K562 (cell line): Measurements from ENCODE around the gene MYO7A. TPM values are rescaled to one million over a fixed set of nuclear protein-coding genes. Genes with fewer than 3 reads are reported as not detected.

Source experiments
- ATAC-seq: fragments of 200-7000 bp; cut with Tn5 transposase; 3 replicates; pipeline ENCODE4 v1.9.1; 2020; ENCODE audit warnings: moderate library complexity
- BruUV-seq: library from RNA; stranded (reverse); fragments of 400-500 nt; replicated peaks from 2 replicates; lab custom pipeline; 2021; lab: Mats Ljungman, UMichigan
- CTCF ChIA-PET: fragments of 300-600 bp; formaldehyde crosslinking; extraction: SDS; loops from one replicate; lab custom pipeline; 2021; ENCODE audit warnings: low intra/inter-chr PET ratio; lab: Yijun Ruan, JAX
- POLR2A ChIA-PET: fragments of 300-600, 350-650 bp; sonication (Branson Sonifier 250); formaldehyde crosslinking; extraction: SDS; loops from one replicate; lab custom pipeline; 2021; ENCODE audit warnings: antibody characterized with exemption, inconsistent platforms; lab: Yijun Ruan, JAX
- DNase-seq, 4 experiments: peaks; one replicate each; pipeline versions ENCODE4 v3.0.0 to v3.0.0-alpha.2; 2011 to 2018; ENCODE audit warnings: low spot score in 3 of 4, mixed read lengths in 3 of 4; ENCODE audit errors: extremely low read depth in 1 of 4
- FAIRE-seq: peaks from 2 replicates; lab custom pipeline; 2011; peaks lifted over from hg19 to GRCh38; lab: Jason Lieb, UNC
- H2AFZ ChIP-seq: 2 replicates; pipeline ENCODE4 v1.6.0; 2011; ENCODE audit warnings: low read depth, low read length, control low read depth, inconsistent platforms
- H3K27ac ChIP-seq: fragments of 200-600 bp; 3 replicates; pipeline ENCODE4 v1.8.0; 2011; ENCODE audit warnings: low read depth, mild to moderate bottlenecking, control low read depth, inconsistent platforms, low read length, moderate library complexity, mixed read lengths; ENCODE audit errors: extremely low read depth
- H3K27me3 ChIP-seq, 2 experiments: fragments of 300-600 bp in 1 of 2; 2 replicates in 1 of 2; 3 replicates in 1 of 2; pipeline versions ENCODE4 v1.6.0 to v1.8.0; 2011; ENCODE audit warnings: inconsistent platforms in 2 of 2, low read length in 2 of 2, mild to moderate bottlenecking in 1 of 2, mixed read lengths in 1 of 2, moderate library complexity in 1 of 2; ENCODE audit not compliant: control insufficient read depth in 2 of 2, insufficient read depth in 2 of 2
- H3K36me3 ChIP-seq: fragments of 300-600 bp; 3 replicates; pipeline ENCODE4 v1.8.0; 2011; ENCODE audit warnings: mild to moderate bottlenecking, low read length, inconsistent platforms; ENCODE audit not compliant: control insufficient read depth, insufficient read depth
- H3K4me1 ChIP-seq, 2 experiments: fragments of 200-600 bp in 1 of 2; replicated peaks in 1 of 2; 2 replicates in 1 of 2; 3 replicates in 1 of 2; pipeline versions ENCODE4 v1.5.1 to v1.8.0; 2011; ENCODE audit warnings: inconsistent platforms in 2 of 2, low read length in 2 of 2, mild to moderate bottlenecking in 1 of 2, mixed read lengths in 1 of 2, moderate library complexity in 1 of 2; ENCODE audit not compliant: control insufficient read depth in 2 of 2, insufficient read depth in 2 of 2
- H3K4me2 ChIP-seq: 2 replicates; pipeline ENCODE4 v1.6.1; 2011; ENCODE audit warnings: low read length, control low read depth, inconsistent platforms, mixed read lengths; ENCODE audit not compliant: insufficient read depth
- H3K4me3 ChIP-seq: fragments of 200-600 bp; sonication (generic), shearing (Covaris generic); 2 replicates; pipeline ENCODE4 v1.5.1; 2016; ENCODE audit warnings: control low read depth, inconsistent platforms
- H3K79me2 ChIP-seq: fragments of 200-600 bp; 3 replicates; pipeline ENCODE4 v1.8.0; 2011; ENCODE audit warnings: low read length, inconsistent platforms; ENCODE audit not compliant: control insufficient read depth, insufficient read depth
- H3K9ac ChIP-seq, 2 experiments: 2 replicates each; pipeline versions ENCODE4 v1.6.0 to v1.6.1; 2011; ENCODE audit warnings: low read depth in 2 of 2, low read length in 2 of 2, control low read depth in 1 of 2, inconsistent platforms in 1 of 2, mild to moderate bottlenecking in 1 of 2, mixed read lengths in 1 of 2; ENCODE audit not compliant: insufficient read depth in 1 of 2
- H3K9me1 ChIP-seq: one replicate; pipeline ENCODE4 v1.6.0; 2011; ENCODE audit warnings: inconsistent platforms, mild to moderate bottlenecking, low read length, moderate library complexity; ENCODE audit not compliant: control insufficient read depth, insufficient read depth
- H3K9me3 ChIP-seq: replicated peaks from 2 replicates; pipeline ENCODE4 v1.5.1; 2011; ENCODE audit warnings: low read depth, low read length, inconsistent platforms; ENCODE audit not compliant: control insufficient read depth, insufficient read depth
- H4K20me1 ChIP-seq: replicated peaks from 2 replicates; pipeline ENCODE4 v1.6.1; 2011; ENCODE audit warnings: low read length, inconsistent platforms, mixed read lengths; ENCODE audit not compliant: control insufficient read depth, insufficient read depth
- WGBS: fragments of 100-300 bp; shearing (Covaris generic); methylation state at CpG from one replicate; pipeline ENCODE4 v1.1.6; 2016; ENCODE audit warnings: low coverage, mixed read lengths; ENCODE audit not compliant: insufficient coverage; ENCODE audit errors: missing lambda C conversion rate; 5-methylcytosine and 5-hydroxymethylcytosine counted together
- in situ Hi-C: fragments of 300-500 bp; cut with MboI; formaldehyde crosslinking; loops from 4 replicates; pipeline ENCODE4 v1.15.0; 2018; ENCODE audit warnings: inconsistent platforms, mixed read lengths
- intact Hi-C: fragments of 100-400 bp; cut with micrococcal nuclease; formaldehyde crosslinking; loops from 2 replicates; pipeline ENCODE4 v1.14.2; 2022
- polyA plus RNA-seq, 8 experiments: library from polyadenylated mRNA; depleted of rRNA in 4 of 8; stranded (reverse) in 5 of 8; unstranded in 3 of 8; fragments of >200 nt; fragmentation: Nextera tagmentation in 2 of 8; fragmentation: Illumina TruSeq in 1 of 8; extraction: Ambion mirVana in 2 of 8; extraction: Trizol in 1 of 8; gene quantifications; 2 replicates each; pipeline versions ENCODE4 v1.2.1 to v1.2.3, GENCODE V29; 2011 to 2014; ENCODE audit warnings: inconsistent platforms in 1 of 8, missing spikeins in 1 of 8
- total RNA-seq, 7 experiments: library from RNA; depleted of rRNA in 6 of 7; stranded (reverse); fragments of >200 nt in 6 of 7; fragmentation: Illumina TruSeq in 2 of 7; extraction: Trizol in 2 of 7; gene quantifications; 2 replicates each; pipeline versions ENCODE4 v1.2.1 to v1.2.3, GENCODE V29; 2011 to 2021; ENCODE audit warnings: low replicate concordance in 1 of 7
- TF ChIP-seq, protein P1 (sequence below): sonication (generic); formaldehyde crosslinking; IDR thresholded peaks from 2 replicates; pipeline ENCODE4 v1.8.1; 2023; ENCODE audit warnings: mild to moderate bottlenecking, missing genetic modification reagents
- TF ChIP-seq, protein P2 (sequence below), 2 experiments: fragments of 450-650 bp in 1 of 2; sonication (generic) in 1 of 2; formaldehyde crosslinking; conservative IDR thresholded peaks; 2 replicates each; pipeline versions ENCODE4 v1.4.0 to v1.8.1; 2020 to 2022; ENCODE audit warnings: mild to moderate bottlenecking in 1 of 2, missing genetic modification reagents in 1 of 2

MYO7A gene
- total and polyA plus RNA-seq, 9 of the 15 experiments (the other 6 are each of a cell fraction or from before 2014, with no cell fraction given): 0.01 to 0.11 (median 0.07) TPM; not detected in 1

DNA sequence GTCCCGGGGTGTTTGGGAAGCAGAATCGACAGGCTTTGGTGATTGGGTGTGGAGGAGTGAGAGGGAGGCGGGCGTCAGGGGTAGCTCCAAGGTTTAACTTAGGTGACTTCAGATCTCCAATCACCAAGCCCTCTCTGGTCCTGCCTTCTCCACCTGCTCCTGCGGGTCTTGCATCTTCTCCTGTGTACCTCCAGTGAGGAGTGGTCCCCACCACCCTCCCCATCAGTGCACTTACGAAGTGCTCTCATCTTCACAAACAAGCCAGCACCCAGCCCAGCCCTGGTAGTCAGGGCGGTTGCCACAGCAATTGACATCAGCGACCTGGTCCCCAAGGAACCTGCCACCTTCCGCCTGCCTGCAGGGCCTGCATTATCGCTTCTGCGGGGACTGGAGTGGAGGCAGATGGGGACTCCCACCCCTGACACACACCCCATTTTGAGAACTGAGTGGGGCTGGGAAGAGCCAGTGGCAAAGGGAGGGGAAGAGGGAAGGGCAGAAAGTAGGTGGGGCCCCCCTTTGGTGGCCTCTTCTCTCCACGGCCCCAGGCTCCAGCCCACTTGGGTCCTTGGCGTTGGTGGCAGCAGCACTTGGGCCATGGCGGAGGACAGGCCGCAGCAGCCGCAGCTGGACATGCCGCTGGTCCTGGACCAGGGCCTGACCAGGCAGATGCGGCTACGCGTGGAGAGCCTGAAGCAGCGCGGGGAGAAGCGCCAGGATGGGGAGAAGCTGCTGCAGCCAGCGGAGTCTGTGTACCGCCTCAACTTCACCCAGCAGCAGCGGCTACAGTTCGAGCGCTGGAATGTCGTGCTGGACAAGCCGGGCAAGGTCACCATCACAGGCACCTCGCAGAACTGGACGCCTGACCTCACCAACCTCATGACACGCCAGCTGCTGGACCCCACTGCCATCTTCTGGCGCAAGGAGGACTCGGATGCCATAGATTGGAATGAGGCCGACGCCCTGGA lies 25.5 kb upstream of the MYO7A start, which contains the start of gene OMP:
Gene OMP, plus strand, starts transcription at position 595 of the 965 bp plus-strand sequence. Its CDS starts 0 bp downstream, at position 595.
- FAIRE-seq: no peak
- intact Hi-C loops (no loop called here), in situ Hi-C loops (loop anchor here (5.0 to 10.0 kb wide), 2 partner anchors 185 to 378 kb away; no protein-coding TSS in a partner anchor)
- H3K27ac ChIP-seq: no peak within 1 kb of the TSS
- peaks cover 0 to 11% of the 10 kb centered on the region in 2 experiments; a peak in 1 of 5 replicates for H3K4me1 ChIP-seq
- H3K27me3 ChIP-seq: peaks cover 11 to 71% of the 10 kb centered on the region in 2 experiments; a peak in 4 of 5 replicates
- POLR2A ChIA-PET: no interaction called here
- no peaks in the 10 kb centered on the region for H3K36me3 ChIP-seq
- TF ChIP-seq, protein P1, sequence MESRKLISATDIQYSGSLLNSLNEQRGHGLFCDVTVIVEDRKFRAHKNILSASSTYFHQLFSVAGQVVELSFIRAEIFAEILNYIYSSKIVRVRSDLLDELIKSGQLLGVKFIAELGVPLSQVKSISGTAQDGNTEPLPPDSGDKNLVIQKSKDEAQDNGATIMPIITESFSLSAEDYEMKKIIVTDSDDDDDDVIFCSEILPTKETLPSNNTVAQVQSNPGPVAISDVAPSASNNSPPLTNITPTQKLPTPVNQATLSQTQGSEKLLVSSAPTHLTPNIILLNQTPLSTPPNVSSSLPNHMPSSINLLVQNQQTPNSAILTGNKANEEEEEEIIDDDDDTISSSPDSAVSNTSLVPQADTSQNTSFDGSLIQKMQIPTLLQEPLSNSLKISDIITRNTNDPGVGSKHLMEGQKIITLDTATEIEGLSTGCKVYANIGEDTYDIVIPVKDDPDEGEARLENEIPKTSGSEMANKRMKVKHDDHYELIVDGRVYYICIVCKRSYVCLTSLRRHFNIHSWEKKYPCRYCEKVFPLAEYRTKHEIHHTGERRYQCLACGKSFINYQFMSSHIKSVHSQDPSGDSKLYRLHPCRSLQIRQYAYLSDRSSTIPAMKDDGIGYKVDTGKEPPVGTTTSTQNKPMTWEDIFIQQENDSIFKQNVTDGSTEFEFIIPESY (CRISPR knock-in tag): 0 out of 2 replicates have a peak, but pooled peaks have one; percentile 45
- TF ChIP-seq, protein P2, sequence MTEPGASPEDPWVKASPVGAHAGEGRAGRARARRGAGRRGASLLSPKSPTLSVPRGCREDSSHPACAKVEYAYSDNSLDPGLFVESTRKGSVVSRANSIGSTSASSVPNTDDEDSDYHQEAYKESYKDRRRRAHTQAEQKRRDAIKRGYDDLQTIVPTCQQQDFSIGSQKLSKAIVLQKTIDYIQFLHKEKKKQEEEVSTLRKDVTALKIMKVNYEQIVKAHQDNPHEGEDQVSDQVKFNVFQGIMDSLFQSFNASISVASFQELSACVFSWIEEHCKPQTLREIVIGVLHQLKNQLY (CRISPR knock-in tag; conservative IDR thresholded peaks at IDR 0.05): no peak
- peaks cover 7% of the 10 kb centered on the region for H3K9me1 ChIP-seq
- no peak within 1 kb of the TSS for H3K9ac ChIP-seq
- BruUV-seq: no TSS peak
- no peak within 1 kb of the TSS for H3K4me2 ChIP-seq
- H4K20me1 ChIP-seq: peaks cover 18% of the 10 kb centered on the region; the same call in 1 of the 2 replicates
- no peak for ATAC-seq
- no peak within 1 kb of the TSS for H3K4me3 ChIP-seq
- DNase-seq: no peak
- 18% methylated on average over 32 of the region's 37 CpGs for WGBS
- H3K9me3 ChIP-seq: no peaks in the 10 kb centered on the region
- H3K79me2 ChIP-seq: no peaks in the 10 kb centered on the region
- CTCF ChIA-PET: interaction anchor here (2.5 kb wide), 1 partner anchor 56 kb away, joined by 19 read pairs; no protein-coding TSS in a partner anchor
- H2AFZ ChIP-seq: no peak within 1 kb of the TSS
